Endodermal cell (in vitro differentiated cells): ENCODE data around the gene GNB2. TPM values are rescaled to one million over a fixed set of nuclear protein-coding genes. Genes with fewer than 3 reads are reported as not detected.

Experiments used
- DNase-seq: peaks from one replicate; pipeline ENCODE4 v3.0.0-alpha.2; 2017
- H3K27ac ChIP-seq: 2 replicates; pipeline ENCODE4 v1.5.1; 2013; ENCODE audit warnings: mild to moderate bottlenecking, low read depth, low read length, moderate library complexity
- H3K27me3 ChIP-seq: 2 replicates; pipeline ENCODE4 v1.6.1; 2013; ENCODE audit warnings: mild to moderate bottlenecking, low read length, moderate library complexity; ENCODE audit not compliant: insufficient read depth, control insufficient read depth, poor library complexity, severe bottlenecking
- H3K36me3 ChIP-seq: 2 replicates; pipeline ENCODE4 v1.7.0; 2013; ENCODE audit warnings: mild to moderate bottlenecking, low read length, moderate library complexity; ENCODE audit not compliant: control insufficient read depth, insufficient read depth
- H3K4me1 ChIP-seq: one replicate; pipeline ENCODE4 v1.7.0; 2013; ENCODE audit warnings: low read length; ENCODE audit not compliant: control insufficient read depth, insufficient read depth
- H3K4me3 ChIP-seq: 2 replicates; pipeline ENCODE4 v1.5.1; 2013; ENCODE audit warnings: mild to moderate bottlenecking, low read length, moderate library complexity
- H3K9ac ChIP-seq: 2 replicates; pipeline ENCODE4 v1.6.1; 2013; ENCODE audit warnings: mild to moderate bottlenecking, low read length, moderate library complexity; ENCODE audit not compliant: poor library complexity, severe bottlenecking; ENCODE audit errors: extremely low read depth
- H3K9me3 ChIP-seq: 2 replicates; pipeline ENCODE4 v1.6.1; 2013; ENCODE audit warnings: mild to moderate bottlenecking, low read length, moderate library complexity; ENCODE audit not compliant: control insufficient read depth
- H3K27ac Mint-ChIP-seq: 2 replicates; pipeline ENCODE4 v1.8.0; 2020; ENCODE audit warnings: mixed read lengths
- H3K27me3 Mint-ChIP-seq: 2 replicates; pipeline ENCODE4 v1.8.0; 2021; ENCODE audit warnings: mild to moderate bottlenecking, mixed read lengths; ENCODE audit not compliant: insufficient read depth
- H3K36me3 Mint-ChIP-seq: 2 replicates; pipeline ENCODE4 v1.8.0; 2020; ENCODE audit warnings: low read depth, mixed read lengths
- H3K4me1 Mint-ChIP-seq: 2 replicates; pipeline ENCODE4 v1.8.0; 2020; ENCODE audit warnings: mixed read lengths
- H3K4me3 Mint-ChIP-seq: 2 replicates; pipeline ENCODE4 v1.8.0; 2020; ENCODE audit warnings: mild to moderate bottlenecking, moderate library complexity, mixed read lengths
- H3K9me3 Mint-ChIP-seq: 2 replicates; pipeline ENCODE4 v1.8.0; 2020; ENCODE audit warnings: mild to moderate bottlenecking, mixed read lengths
- WGBS, 2 experiments: methylation state at CpG; one replicate each; pipeline versions ENCODE4 v1.1.5 to v1.1.7; 2013; ENCODE audit warnings: missing lambda C conversion rate in 2 of 2, mixed read lengths in 1 of 2; ENCODE audit not compliant: insufficient coverage in 1 of 2, insufficient read length in 1 of 2; 5-methylcytosine and 5-hydroxymethylcytosine counted together
- total RNA-seq, 2 donors: library from RNA; stranded (reverse); fragmentation: NEBNext Ultra II Directional in 1 of 2; extraction: Animal tissue kit (Norgen Biotek cat#: 25700) in 1 of 2; gene quantifications; 2 replicates in 1 of 2; 3 replicates in 1 of 2; pipeline ENCODE4 v1.2.1, GENCODE V29; 2021
- TF ChIP-seq, protein P1 (sequence below): fragments of 200-600 bp; sonication (generic); conservative IDR thresholded peaks from 2 replicates; pipeline ENCODE4 v1.5.0; 2021; ENCODE audit warnings: antibody characterized with exemption, mild to moderate bottlenecking

Gene GNB2
- total RNA-seq, 2 donors from 2014 or later, result 197 to 230 TPM

DNA sequence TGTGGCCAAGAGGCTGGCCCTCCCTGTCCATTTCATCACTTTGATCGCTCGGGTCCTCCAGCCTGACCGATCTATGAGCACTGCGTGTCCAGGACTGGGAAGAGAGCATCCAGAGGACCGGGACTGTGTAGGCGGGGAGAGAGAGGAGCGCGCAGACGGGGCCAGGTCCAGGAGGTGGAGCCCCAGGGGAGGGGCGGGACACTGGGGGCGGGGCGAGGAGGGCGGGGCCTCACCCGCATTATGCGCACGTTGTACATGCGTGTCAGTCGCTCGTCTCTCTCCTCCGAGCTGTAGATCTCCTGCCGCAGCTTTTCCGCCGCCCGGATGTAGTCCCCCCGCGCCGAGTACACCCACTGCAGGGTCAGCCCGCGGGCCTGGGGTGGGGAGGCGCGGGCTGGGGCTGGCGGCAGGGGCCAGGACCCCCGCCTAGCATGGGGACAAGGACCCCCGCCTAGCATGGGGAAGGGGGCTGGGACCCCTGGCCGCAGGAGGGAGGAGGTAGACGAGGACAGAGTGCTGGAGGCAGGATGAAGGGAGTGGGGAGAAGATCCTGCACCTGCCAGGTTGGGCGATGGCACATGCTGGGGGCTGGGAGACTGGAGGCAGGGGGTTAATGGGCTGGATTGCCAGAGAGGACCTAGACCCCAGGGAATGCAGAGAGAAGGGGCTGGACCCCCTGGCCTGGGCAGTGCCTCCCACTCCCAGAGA is 46.9 kb upstream of the GNB2 start:
- H3K36me3 ChIP-seq, result no peaks in the 10 kb centered on the region
- Mint-ChIP-seq H3K36me3 (no peaks in the 10 kb centered on the region), H3K4me3 (peak overlapping the region; percentile 31), H3K9me3 (no peaks in the 10 kb centered on the region), H3K27ac (no peak overlapping the region), H3K27me3 (peaks cover 36% of the 10 kb centered on the region), H3K4me1 (no peaks in the 10 kb centered on the region)
- no peak overlapping the region for H3K4me3 ChIP-seq
- TF ChIP-seq, protein P1, sequence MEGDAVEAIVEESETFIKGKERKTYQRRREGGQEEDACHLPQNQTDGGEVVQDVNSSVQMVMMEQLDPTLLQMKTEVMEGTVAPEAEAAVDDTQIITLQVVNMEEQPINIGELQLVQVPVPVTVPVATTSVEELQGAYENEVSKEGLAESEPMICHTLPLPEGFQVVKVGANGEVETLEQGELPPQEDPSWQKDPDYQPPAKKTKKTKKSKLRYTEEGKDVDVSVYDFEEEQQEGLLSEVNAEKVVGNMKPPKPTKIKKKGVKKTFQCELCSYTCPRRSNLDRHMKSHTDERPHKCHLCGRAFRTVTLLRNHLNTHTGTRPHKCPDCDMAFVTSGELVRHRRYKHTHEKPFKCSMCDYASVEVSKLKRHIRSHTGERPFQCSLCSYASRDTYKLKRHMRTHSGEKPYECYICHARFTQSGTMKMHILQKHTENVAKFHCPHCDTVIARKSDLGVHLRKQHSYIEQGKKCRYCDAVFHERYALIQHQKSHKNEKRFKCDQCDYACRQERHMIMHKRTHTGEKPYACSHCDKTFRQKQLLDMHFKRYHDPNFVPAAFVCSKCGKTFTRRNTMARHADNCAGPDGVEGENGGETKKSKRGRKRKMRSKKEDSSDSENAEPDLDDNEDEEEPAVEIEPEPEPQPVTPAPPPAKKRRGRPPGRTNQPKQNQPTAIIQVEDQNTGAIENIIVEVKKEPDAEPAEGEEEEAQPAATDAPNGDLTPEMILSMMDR, result no peak
- 12 to 24% methylated on average over 3 to 37 of the region's 37 CpGs for WGBS, 2 experiments
- no peaks in the 10 kb centered on the region for H3K4me1 ChIP-seq
- H3K9ac ChIP-seq, result no peak overlapping the region
- H3K9me3 ChIP-seq, result no peaks in the 10 kb centered on the region
- H3K27me3 ChIP-seq, result peaks cover 13% of the 10 kb centered on the region
- H3K27ac ChIP-seq, result no peak overlapping the region
- DNase-seq, result peak; percentile 94

DNA sequence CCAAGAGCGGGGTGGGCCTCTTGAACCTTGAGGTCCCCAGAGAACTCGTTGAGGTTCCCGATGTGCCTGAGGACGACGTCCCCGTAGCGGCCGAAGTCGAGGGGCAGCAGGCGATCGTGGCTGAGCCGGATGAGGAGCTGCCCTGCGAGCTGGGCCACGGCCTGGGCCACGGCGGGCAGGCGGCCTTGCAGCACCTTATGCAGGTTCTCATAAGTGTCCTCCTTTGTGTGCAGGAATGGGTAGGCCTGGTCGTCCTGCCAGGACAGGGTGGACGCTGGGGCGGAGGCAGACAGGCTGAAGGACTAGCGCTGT is 46.3 kb upstream of the GNB2 start:
- H3K9me3 Mint-ChIP-seq, result no peaks in the 10 kb centered on the region
- no peak overlapping the region for H3K27ac ChIP-seq
- no peaks in the 10 kb centered on the region for H3K4me1 Mint-ChIP-seq
- no peak overlapping the region for H3K4me3 ChIP-seq
- H3K36me3 Mint-ChIP-seq, result no peaks in the 10 kb centered on the region
- H3K9ac ChIP-seq, result no peak overlapping the region
- no peaks in the 10 kb centered on the region for H3K9me3 ChIP-seq
- H3K27me3 Mint-ChIP-seq, result peaks cover 41% of the 10 kb centered on the region
- WGBS, 2 experiments, result 91 to 97% methylated on average over 16 to 21 of the region's 21 CpGs
- no peak for DNase-seq
- peaks cover 18% of the 10 kb centered on the region for H3K27me3 ChIP-seq
- TF ChIP-seq, protein P1, result no peak
- H3K4me3 Mint-ChIP-seq, result no peak overlapping the region
- H3K27ac Mint-ChIP-seq, result no peak overlapping the region
- no peaks in the 10 kb centered on the region for H3K4me1 ChIP-seq
- no peaks in the 10 kb centered on the region for H3K36me3 ChIP-seq

DNA sequence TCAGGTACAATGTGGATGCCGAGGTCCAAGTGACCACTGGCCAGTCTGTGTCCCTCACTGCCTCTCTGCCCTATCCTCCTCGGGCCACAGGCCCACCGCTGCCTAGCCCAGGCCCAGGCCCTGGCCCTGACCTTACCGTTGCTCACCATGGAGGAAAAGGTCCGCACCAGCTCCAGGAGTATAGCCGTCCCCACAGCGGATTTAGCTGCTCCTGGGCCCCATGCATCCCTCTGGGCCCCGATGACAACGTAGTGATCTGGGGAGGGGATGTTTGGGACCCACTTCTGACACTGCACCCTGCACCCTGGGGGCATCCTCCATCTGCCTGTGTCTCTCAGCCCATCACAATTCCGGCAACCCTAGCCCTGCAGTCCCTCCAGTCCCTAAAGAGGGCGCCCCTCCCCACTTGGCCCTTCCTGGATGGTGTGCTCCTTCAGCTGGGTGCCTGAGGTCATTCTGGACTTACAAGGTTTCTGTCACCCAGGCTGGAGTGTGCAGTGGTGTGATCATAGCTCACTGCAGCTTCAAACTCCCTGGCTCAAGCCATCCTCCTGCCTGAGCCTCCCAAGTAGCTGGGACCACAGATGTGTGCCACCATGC is 44.3 kb upstream of the GNB2 start:
- no peak overlapping the region for H3K4me3 Mint-ChIP-seq
- TF ChIP-seq, protein P1, result peak; percentile 81

More for the DNA sequence above, 44.3 kb upstream of the GNB2 start:
- no peak overlapping the region for H3K9ac ChIP-seq
- H3K27me3 ChIP-seq, result peaks cover 38% of the 10 kb centered on the region
- Mint-ChIP-seq H3K27me3 (peaks cover 59% of the 10 kb centered on the region), H3K4me1 (peaks cover 3% of the 10 kb centered on the region), H3K27ac (no peak overlapping the region), H3K9me3 (no peaks in the 10 kb centered on the region), H3K36me3 (no peaks in the 10 kb centered on the region)
- no peaks in the 10 kb centered on the region for H3K9me3 ChIP-seq
- H3K4me3 ChIP-seq, result no peak overlapping the region
- WGBS, 2 experiments, result 67 to 68% methylated on average over 10 to 11 of the region's 11 CpGs
- no peaks in the 10 kb centered on the region for H3K36me3 ChIP-seq
- peak; percentile 94 for DNase-seq
- H3K27ac ChIP-seq, result no peak overlapping the region
- H3K4me1 ChIP-seq, result no peaks in the 10 kb centered on the region
